Kidney capillary endothelial cell (primary cell): ENCODE results near the gene NFE2.
"Not testable (repeated sequence)": the region's sequence is repeated elsewhere in the genome, so short reads cannot be mapped to it uniquely, and the experiment has no call there.

Experiments
- DNase-seq: peaks from one replicate; pipeline ENCODE4 v3.0.0-alpha.2; 2018; ENCODE audit warnings: low spot score

Gene NFE2

GRCh38 chr12:54300732-54301427 is at the start of gene NFE2:
Gene NFE2 (minus strand): TSS chr12:54301015. CDS start chr12:54295248, 5,767 bp downstream.
- no peak for DNase-seq

- no peak for DNase-seq
Observed at GRCh38 chr12:54349679-54350078, 48.9 kb upstream of the NFE2 start.

- no peak for DNase-seq
Observed at GRCh38 chr12:54349036-54349435, 48.2 kb upstream of the NFE2 start.

GRCh38 chr12:54341378-54342300 is 40.8 kb upstream of the NFE2 start:
- no peak for DNase-seq

GRCh38 chr12:54340846-54341245 is 40.0 kb upstream of the NFE2 start:
- no peak for DNase-seq

GRCh38 chr12:54338698-54339296 is 38.0 kb upstream of the NFE2 start:
- no peak for DNase-seq

GRCh38 chr12:54337854-54338650 is 37.2 kb upstream of the NFE2 start:
- DNase-seq, result no peak

- no peak for DNase-seq
Observed at GRCh38 chr12:54337280-54337842, 36.5 kb upstream of the NFE2 start.

- DNase-seq, result no peak
Observed at GRCh38 chr12:54333420-54334034, 32.7 kb upstream of the NFE2 start.

GRCh38 chr12:54331461-54331860 is 30.6 kb upstream of the NFE2 start:
- DNase-seq, result no peak

GRCh38 chr12:54330442-54330841 is 29.6 kb upstream of the NFE2 start:
- DNase-seq, result no peak

GRCh38 chr12:54329759-54330158 is 28.9 kb upstream of the NFE2 start:
- DNase-seq, result peak; percentile 48

GRCh38 chr12:54328595-54329337 is 28.0 kb upstream of the NFE2 start:
- no peak for DNase-seq

GRCh38 chr12:54325442-54326109 is 24.8 kb upstream of the NFE2 start:
- DNase-seq, result not testable (repeated sequence)

GRCh38 chr12:54324617-54325441 is 24.0 kb upstream of the NFE2 start, which contains the start of gene COPZ1:
Gene COPZ1 (plus strand): TSS chr12:54325131. CDS start chr12:54325164, 33 bp downstream.
- peak; percentile 100 for DNase-seq

- DNase-seq, result no peak
Observed at GRCh38 chr12:54321363-54321762, 20.5 kb upstream of the NFE2 start.

- not testable (repeated sequence) for DNase-seq
Observed at GRCh38 chr12:54312309-54312708, 11.5 kb upstream of the NFE2 start.

GRCh38 chr12:54311051-54311450 is 10.2 kb upstream of the NFE2 start:
- no peak for DNase-seq
